HG02759 (cell line): ENCODE results near the gene ARRB1.
A peak's percentile ranks its signal among the peaks of the same experiment; 100 is the strongest.
"Not testable (repeated sequence)": the region's sequence is repeated elsewhere in the genome, so short reads cannot be mapped to it uniquely, and the experiment has no call there.

Source experiments
- ATAC-seq: cut with Tn5 transposase; IDR thresholded peaks from one replicate; pipeline ENCODE4 v1.9.1; 2021; ENCODE audit warnings: mild to moderate bottlenecking, moderate library complexity; ENCODE audit not compliant: unreplicated experiment

ARRB1 gene

DNA sequence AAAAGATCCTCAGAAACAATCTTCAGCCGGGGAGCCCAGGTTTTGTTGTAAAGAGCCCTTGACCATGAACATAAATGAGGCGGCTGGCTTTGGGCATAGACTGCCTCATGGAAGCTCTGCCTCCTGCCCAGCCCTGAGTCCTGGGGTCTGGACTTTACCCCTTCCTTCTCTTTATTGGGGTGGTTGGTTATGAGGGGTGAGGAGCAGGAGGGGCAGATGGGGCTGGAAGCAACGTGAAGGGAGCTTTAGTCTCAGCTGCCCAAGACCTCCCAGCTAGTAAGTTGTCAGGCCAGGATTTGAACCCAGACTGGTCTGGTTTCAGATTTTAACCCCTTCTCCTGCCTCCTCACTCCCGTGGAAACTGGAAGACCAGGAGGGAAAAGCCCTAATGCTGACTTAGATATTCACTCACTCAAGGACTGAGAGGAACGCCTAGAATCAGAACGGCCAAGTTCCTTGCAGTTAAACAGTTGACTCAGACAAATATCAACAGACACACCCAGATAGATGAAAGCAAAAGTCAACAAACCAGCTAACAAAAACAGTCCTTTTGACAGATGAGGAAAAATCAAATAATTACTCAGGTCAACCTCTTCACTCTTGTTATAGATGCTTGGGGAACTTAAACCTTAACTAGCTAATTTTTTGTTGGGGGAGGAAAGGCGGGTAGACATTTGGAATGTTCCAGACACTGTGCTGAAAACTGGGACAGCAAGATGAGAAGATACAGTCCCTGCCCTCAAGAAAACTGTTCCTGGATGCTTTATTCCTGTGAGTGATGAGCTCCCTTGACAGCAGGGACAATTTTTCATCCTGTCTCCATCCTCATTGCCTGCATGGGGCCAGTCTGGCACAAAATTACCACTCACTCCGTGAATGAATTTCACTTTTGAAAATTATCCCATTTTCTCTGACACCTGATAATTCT, 20.8 kb upstream of the ARRB1 start:
- ATAC-seq: no peak

DNA sequence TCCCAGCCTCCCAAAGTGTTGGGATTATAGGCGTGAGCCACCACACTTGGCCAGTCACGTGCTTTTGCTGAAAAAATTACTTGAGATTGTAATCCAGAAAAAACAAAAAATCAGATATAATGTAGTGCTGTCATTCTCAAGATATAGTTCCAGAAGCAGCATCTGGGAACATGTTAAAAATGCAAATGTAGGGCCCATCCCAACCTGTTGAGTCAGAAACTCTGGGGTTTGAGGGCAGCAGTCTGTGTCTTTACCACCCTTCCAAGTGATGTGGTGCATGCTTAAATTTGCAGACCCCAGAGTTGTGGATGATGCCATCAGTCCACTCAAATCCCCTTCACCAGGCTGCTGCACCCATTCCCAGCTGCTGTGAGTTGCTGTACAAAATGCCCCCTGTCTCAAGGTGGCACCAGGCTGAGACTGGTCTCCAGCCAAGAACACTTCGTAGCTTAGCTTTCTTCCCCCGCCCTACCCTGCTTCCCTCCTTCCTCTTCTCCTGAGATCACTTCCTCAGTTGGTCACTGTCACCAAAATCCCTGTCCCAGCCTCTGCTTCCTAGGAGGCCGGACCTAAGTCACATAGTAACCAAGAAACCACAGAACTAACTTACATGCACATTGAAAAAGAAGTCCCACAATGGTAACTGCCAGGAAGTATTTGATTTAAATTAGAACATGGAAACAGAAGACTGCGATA, 18.2 kb upstream of the ARRB1 start:
- ATAC-seq: no peak

DNA sequence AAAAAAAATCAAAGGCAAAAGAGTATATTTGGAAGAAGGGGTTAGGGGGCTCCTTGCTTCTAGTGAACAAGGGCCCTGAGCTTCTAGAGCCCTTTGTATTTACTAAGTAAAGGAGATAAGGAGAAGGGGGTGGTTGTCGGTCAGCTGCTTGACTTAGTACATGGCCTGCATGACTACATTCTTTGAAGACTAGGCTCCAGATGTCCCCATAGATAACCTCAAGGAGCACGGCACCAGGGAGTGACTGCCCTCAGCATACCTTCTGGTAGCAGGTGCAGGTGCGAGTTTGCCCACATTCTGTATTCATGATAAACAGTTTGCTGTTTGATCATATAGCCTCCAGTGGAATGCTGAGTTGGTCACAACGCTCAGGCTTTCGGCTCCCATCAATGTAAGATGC, 15.4 kb upstream of the ARRB1 start:
- not testable (repeated sequence) for ATAC-seq

DNA sequence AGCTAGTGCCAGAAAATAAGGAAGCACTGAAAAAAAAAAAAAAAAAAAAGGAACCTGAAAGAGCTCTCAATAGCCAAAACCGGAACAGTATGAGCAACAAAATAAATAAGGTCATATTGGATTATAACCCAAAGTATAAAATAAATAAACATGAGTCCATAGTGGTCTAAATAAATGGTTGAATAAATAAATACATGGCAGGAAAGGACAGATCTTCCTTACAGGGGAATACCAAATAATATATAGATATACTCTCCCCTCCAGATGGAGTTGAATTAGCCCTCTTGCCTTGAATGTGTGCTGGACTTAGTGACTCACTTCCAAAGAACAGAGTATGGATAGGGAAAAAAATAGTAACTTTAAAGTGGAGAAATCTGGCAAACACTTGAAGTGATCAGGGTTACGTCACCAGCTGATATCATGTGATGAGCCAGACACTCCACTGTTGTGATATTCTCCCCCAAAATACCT, 14.3 kb upstream of the ARRB1 start:
- ATAC-seq: no peak

DNA sequence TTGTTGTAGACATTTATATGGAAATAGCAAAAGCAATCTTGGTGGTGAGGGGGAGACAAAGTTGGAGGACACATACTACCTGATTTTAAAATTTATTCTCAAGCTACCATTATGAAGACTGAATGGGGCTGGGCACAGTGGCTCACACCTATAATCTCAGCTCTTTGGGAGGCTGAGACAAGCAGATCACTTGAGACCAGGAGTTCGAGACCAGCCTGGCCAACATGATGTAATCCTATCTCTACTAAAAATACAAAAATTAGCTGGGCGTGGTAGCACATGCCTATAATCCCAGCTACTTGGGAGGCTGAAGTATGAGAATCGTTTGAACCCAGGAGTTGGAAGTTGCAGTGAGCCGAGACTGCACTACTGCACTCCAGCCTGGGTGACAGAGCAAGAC, 10.8 kb upstream of the ARRB1 start:
- ATAC-seq: not testable (repeated sequence)

DNA sequence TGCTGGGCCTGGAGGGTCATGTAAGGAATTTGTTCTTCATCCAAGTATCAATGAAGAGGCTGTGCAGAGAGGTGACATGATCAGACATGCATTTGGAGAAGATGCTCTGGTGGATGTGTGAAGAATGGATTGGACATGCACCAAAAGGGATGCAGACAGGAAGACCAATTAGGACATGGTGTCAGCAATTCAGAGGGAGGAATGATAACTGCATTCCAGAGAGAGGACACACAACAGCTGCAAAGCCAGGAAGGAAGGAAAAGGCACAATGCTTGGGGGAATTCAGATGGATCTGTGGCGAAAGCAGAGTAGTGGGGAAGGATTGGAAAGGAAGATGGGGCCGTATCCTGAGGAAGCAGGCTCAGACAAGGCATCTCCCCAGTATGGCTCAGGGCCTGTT, 5.2 kb upstream of the ARRB1 start:
- no peak for ATAC-seq

DNA sequence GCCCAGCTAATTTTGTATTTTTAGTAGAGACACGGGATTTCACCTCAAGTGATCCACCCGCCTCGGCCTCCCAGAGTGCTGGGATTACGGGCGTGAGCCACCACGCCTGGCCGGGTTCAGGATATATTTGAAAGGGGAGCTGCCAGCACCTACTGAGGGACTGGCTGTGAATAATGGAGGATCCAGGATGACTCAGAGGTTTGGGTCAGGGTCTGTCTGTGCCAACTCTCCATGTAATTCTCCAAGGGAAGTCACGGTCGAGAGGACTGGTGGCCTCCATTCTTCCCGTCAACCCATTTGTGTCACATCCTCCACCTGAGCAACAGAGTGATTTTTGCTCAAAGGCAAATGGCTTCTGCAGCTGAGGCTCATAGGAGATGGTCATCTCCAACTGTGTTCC, 3.6 kb upstream of the ARRB1 start:
- no peak for ATAC-seq

DNA sequence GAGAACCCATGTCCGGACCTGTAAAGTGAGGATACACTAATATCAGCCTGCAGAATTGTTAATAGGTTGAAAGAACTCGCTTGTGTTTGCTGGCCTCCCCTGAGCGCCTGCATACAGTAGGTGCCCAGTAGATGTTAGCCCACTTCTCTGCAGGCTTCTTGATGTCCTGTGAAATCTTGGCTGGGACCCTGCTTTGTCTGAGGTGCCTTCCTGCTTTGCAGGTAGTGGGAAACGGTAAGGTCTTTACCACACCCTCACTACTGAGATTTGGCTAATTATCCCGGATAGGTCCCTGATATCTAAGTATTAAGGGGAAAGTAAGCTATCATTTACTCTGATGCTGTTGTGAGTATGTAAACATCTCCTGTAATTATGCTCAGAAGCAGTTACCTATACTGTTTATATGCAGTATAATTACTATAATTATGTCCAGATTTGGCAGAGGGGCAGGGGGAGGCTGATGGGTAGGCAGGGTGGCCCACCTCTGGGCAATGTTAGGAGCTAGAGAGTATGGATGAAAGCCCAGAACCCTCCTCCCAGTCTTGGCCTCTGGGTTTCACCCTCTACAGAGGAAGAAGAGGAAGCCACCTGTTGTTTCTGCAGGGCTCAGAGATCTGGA, 1.2 kb upstream of the ARRB1 start:
- no peak for ATAC-seq

DNA sequence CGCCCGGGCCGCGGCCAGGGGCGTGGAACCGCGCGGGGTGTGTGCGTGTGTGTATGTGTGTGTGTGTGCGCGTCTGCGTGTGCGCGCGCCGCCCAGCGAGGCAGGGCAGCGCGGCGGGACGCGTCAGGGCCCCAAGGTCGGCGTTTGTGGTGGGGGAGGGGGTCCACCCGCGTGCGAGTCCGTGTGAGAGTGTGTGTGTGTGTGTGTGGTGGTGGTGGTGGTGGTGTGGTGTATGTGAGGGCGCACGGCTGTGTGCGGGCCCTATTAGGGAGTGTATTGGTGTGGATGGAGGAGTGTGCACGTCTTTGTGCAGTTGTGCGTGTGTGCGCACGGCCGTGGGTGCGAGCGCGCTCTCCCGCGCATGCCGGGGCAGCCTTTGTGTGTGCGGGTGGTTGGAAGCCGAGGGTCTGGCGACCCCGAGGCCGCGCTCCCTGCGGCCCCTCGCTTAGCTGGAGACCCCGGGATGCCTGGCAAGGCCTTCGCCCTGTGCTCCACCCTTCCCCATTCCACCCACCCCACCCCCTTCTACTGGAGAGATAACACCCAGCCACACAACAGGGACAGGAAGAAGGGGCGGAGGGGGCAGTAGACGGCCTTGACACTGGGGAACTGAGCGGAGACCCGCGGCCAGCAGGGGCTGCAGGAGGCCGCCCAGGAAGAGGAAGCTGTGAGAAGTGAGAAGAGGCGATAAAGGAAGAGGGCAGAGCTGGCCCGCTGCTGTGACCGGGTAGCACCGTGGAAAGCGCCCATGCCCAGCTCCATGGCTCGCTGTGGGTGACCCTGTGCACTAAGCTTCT, 528 bp upstream of the ARRB1 start:
- peak; percentile 43 for ATAC-seq

DNA sequence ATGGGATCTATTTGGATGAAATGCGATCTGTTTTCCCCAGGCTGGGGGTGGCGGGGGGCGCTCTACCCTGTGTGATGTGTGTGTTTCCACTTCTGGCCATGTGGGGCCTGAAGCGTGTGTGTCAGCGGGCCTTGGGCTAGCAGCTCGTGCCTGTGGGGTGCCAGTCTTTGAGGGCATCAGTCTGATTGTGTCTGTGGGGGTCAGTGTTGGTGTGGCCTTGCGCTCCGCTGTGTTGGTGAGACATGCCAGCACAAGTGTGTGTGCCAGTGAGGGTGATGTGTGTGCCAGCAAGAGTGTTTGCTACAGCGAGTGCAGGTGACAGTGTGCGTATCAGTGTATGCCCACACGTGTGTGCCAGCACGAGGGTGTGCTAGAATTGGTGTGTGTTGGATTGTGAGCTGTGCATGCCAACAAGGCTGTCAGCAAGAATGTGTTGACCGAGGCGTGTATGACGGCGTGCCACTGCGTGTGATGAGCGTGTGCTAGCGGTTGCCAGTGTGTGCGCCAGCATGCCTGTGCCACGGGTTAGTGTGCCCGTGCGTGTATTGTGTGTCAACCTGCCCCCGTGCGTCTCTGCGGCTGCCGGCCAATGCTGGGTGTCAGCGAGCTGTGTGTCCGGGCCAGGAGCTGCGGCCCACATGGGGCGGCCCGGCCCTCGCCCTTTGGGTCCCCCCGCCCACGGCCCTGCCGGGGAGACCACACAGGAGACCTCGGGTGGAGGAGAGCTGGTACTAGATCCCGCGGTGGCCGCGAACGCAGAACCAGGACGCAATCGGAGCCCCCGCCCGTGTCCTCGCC, 519 bp downstream of the ARRB1 start:
- peak; percentile 14 for ATAC-seq

DNA sequence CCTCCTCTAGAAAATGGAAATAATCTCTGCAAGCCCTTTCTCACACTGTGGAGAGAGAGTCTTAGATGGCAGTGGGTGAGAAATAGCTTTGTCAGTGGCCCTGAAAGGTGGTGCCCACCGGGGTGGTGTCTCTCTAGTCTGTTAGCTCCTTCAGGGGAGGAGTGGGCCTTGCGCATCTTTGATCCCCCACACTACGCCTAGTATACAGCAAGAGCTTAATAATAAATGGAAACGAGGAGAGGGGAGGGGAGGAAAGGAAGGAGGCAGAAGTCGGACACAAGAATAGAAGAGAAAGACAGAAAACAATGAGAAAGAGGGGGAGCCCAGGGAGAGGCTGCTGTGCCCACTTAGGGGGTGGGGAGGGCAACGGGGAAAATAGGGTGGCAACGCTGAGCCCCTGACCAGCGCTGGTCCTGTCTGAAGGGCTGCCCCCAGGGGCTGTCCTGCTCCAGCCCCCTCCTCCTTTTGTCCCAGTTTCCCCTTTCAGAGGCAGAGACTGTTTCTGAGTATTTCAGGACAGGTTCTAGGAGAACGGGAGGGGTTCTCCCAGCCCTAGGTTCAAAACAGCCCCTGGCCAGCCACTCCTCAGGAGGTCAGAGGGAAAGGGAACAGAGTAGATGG, 1.2 kb downstream of the ARRB1 start:
- ATAC-seq: no peak

DNA sequence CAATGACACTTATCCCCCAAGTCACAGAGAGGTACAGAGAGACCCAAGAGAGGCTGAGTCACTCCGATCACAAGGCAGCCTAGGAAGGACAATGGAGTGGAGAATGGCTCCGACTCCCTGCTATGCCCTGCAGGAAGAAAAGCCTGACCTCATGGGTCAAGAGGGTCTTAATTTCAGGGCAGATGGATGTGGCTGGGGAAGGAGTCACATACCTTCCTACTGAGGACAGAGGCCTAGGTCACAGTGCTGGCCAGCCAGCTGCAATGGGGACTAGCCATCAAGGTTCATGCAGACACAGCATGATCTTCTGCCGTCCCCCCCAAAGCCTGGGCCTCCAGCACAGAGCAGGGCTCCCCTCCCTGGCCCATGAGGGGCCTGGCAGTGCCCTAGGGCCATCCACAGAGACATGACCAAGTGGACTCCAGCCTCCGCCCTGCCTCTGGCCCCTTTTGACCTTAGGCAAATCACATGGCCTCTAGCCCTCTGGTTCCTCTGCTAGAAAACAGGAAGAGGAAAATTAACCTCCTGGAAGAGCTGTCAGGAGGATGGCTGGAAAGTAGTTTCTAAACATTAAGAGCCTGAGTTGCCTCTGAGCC, 1.8 kb downstream of the ARRB1 start:
- no peak for ATAC-seq

DNA sequence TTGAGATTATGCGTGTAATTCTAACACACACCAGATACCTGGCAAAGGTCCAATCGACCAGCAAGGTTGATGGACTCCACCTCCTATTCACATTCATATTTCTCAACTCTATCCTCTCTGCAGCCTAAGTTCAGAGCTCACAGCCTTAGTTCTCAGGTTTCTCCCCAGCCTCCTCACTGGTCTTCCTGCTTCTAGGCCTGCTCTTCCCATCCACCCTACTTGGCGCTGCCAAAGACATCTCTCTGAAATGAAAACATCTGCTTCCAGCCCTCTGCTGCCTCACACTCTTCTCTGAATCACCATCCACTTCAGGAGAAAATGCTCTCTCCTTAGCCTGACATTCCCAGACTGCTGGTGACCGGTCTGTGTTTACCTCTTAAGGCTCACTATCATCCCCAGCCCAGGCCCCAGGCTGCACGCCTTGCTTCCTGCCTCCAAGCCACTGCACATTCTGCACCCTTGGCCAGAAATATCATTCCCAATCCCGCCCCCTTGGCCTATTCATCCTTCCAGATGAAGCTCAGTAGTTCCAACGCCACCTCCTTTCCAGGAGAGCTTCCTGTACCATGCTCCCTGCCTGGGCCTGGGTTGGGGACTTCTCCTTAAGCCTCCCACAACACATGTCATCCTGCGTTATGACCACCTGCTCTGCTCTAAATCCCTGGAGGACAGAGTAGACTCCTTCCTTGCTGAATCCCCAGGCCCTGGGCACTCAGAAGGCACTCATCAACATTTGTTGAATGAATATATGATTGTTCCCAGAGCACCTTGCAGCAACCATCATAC, 3.5 kb downstream of the ARRB1 start:
- no peak for ATAC-seq

DNA sequence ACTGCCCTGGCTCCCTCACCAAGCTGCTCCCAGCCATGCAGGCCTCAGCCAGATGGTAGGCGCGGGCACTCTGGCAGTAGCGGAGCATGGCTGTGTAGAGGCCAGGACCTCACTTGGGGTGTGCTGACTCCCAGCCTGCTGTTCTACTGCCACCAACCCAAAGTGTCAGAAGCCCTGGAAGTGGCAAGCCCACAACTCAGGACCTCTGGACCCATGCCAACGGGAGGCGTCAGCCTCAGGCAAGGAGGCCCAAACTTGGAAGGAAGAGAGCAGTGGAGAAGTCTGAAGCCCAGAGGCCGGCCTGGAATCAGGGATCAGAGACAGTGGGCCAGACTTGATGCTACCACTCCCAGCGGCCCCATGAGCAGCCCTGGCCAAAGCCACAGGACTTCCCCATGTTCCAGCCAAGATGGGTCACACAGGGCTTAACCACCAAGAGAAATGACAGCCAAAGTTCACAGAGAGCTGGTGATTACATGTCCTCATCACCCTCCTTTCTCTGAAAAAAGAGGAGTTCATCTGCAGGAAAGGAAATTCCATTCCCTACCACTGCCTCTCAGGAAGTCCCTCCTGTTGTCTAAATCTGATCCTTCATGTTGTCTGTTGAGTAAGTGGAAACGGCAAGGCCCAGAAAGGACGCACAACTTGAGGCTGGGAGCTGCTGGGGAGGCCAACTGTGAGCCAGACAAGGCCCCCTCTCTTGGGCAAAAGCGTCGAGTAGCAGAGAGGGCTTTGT, 4.4 kb downstream of the ARRB1 start:
- ATAC-seq: no peak

DNA sequence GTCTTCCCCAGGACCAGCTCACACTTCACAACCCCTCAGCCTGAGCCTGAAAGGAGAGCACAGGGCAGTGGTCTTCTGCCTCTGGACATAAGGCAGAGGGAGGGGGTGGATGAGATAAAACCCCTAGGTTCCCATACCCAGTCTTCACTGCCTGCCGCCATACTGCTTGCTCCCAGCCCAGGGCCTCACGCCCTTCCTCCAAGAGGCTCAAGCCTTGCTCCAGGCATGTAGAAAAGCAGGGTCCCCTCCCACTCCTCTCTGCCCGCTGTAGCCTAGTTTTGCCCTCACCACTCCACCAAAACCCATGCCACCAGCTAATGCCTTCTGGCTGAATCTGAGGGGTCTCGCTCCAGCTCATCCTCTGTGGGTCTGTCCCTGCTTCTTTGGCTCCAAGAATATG, 5.2 kb downstream of the ARRB1 start:
- ATAC-seq: no peak

DNA sequence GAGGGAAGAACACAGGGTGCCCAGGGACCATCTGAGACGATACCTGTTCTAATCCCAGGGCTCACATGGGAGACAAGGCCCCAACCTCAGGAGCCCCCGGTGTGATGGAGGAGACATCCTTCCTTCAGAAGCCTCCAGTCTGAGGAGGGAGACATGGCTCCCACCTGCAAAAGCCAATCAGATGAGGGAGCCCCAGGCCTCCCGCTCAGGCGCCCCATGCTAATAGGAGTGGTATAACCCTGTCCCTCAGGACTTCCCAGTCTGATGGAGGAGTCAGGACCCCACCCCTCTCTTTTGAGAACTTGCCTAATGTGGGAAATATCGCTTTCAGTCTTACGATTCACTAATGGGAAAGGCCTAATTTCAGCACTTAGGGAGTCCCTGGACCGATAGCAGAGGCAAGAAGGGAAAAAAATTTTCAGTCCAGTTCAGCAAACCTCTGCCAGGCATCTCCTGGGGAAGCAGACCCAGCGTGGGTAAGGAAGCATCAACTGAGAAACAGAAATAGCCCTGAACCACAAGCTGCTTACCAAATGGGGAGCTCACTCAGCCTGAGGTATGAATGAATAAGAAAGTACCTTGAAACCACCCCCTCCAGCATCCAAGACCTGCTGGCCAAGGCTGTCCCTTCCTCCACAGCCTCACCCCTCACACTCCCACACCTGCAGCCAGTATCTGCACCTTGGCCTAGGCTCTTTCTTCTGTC, 5.9 kb downstream of the ARRB1 start:
- ATAC-seq: peak; percentile 48

DNA sequence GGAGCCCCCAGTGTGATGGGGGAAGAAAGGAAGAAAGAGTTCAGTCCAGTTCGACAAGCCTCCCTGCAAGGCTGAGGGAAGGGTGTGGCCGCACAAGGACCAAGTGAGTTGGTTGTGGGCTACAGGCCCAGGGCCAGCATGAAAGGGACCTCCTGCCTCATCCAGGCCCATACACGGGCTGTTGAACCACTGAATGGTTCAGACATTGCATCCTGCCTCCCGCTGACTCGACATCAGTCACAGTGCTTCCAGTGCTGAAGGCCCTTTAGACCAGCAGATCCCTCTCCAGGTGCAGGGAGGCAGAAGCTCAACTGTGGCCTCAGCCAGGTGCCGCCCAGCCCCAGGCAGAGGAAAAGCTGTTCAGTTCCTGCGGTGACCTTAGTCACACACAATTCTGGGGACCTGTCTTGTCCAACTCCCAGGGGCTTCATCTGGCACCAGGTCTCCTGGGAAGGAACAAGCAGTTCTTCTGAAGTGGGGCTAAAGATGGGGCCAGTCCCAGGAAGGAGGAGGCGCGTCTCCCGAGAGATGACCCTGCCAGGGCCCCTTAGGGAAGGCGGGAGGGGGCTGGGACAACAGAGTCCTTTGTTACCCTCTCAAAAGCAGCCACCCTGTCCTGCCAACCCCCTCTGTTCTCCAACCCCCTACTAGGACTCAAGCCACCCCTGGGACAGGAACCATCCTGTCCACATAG, 6.6 kb downstream of the ARRB1 start:
- ATAC-seq: no peak
